GF-D8 (cell line): Measurements from ENCODE around the gene TUT1.
A peak's percentile ranks its signal among the peaks of the same experiment; 100 is the strongest.
"Not testable (repeated sequence)": the region's sequence is repeated elsewhere in the genome, so short reads cannot be mapped to it uniquely, and the experiment has no call there.

ENCODE experiments used
- DNase-seq: peaks from one replicate; lab custom pipeline; 2025; lab: John Stamatoyannopoulos, UW

The TUT1 gene

GRCh38 chr11:62603776-62604299 is 12.5 kb upstream of the TUT1 start:
- DNase-seq, result no peak

DNA sequence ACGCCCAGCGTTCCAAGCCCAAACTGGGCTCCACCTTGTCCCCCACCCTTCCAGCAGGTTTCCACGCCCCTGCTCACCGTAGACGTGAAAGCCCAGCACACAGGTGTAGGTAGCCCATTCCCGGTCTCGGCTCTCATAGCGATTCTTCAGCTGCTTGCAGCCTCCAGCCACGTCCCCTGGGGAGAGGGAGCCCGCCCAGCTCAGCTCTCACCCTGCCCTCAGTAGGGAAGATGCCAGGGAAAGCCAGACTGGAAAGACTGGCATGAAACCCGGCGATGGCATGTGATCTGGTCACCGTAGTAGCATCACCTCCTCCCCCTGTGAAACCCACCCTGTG is 11.7 kb upstream of the TUT1 start:
- DNase-seq, result no peak

GRCh38 chr11:62602141-62603071 is 11.1 kb upstream of the TUT1 start:
- no peak for DNase-seq

DNA sequence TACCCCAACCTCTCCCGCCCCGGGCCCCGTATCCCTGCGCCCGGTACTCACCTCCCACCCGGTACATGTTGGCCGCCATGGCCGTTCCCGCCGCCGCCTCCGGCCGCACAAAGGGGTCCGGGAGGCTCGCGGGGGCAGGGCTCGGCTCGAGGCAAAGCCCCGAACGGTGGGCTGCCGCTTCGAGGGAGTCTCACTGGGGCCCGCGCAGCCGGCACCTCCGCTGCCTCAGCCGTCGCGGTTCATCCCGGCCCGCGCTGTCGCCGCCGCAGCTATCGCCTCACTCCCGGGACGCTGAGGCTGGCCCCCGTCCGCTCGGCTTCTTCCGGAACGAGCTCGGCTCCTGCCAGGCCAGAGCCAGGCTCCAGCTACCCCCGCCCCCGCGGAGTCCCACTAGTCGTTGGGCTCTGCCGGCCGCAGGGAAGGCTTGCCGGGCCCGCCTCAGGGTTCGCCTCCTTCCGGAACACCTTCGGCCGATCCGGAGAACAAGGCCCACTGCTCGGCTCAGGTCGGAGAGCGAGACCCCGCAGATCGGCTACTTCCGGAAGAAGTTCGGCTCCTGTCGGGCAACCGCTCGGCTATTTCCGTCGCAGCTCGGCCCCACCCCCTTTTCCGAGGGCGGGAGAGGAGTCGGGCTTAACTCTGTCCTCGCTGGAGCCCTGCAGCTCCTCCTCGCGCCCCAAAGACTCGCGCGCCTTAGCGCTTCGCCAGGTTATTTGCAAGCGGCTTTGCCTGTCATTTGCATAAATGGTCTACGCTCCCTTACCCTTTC is 10.2 kb upstream of the TUT1 start, which contains the start of gene MTA2:
Gene MTA2, minus strand, starts transcription at position 494 of the 769 bp plus-strand sequence. Its CDS starts 415 bp downstream, at position 79.
- DNase-seq, result peak; percentile 93

GRCh38 chr11:62601122-62601371 is 9.7 kb upstream of the TUT1 start:
- DNase-seq, result no peak

DNA sequence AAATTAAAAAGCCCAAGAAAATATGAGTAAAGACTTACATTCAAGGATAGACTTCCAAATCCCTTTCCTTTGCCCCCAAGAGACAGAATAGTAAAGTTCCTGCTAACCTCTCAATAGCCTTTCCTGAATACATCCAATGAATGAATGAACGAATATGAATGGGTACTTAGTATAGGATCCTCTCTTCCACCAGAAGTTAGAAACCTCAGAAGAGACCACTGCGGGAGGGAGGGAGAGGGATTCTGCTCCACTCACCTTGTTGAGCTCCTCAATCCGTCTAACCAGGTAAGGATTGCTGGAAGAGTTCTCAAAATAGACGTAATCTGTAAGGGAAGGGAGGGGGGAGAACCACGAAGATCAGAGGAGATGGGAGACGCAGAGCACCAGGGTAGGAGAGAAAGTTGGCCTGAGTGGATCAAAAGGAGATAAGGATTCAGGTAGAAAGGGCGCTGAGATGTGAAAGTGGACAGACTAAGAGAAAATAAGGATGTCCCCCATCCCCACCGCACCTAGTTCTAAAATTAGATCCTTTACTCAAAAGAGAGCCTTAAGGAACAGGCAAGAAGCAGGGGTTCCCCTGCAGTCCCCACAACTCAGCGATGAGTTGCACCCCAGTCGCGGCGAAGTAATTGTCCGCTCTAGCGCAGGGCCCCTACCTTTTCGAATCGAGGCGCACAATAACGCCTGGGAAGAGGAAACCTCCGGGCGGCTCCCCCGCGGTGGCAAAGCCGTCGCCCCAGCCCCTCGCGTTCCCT is 9.2 kb upstream of the TUT1 start:
- no peak for DNase-seq

DNA sequence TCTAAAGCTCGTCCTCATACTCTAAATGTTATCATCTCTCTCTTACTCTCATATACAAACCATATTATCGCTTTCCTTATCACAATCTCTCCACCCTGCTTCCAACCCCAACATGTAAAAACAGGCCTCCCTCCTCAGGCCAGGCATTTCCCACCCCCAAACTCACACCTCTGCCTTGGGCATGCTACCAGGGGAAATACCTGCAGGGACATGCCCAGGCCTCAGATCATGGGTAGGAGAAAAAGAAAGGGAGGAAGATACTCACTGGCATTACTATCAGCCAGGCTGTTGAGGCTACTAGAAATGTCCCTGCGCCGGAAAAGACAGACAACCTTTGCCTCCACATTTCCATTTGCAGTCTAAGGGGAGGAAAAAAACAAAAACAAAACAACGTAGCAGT is 8.6 kb upstream of the TUT1 start:
- DNase-seq, result no peak

DNA sequence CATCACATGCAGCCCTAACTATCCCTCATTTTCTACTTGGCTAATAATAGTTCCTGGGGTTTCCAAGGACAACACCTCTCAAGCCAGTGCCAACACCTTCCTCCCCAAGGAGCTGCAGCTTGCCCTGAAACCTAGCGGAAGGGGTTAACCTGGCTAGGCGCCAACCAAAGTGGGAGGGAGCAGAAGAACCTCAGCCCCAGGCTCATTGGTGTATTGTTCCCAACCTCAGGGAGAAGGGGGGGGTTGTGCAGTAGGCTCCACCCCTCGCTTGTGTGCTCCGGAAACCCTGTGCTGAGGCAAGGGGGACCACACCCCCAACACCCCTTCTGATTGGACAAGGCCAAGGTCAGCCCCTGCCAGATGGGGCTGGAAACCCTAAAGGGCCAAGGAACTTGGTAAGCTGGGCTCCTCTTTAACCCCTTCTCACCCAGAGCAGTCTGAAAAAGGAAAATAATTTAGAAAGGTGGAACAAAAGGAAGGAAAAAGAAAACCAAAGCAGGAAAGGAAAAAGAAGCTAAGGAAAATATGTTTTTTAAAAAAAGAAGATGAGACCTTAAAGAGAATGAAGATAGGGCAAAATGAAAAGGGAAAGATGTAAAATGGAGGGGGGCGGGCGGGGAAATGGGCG is 7.9 kb upstream of the TUT1 start:
- peak; percentile 96 for DNase-seq

DNA sequence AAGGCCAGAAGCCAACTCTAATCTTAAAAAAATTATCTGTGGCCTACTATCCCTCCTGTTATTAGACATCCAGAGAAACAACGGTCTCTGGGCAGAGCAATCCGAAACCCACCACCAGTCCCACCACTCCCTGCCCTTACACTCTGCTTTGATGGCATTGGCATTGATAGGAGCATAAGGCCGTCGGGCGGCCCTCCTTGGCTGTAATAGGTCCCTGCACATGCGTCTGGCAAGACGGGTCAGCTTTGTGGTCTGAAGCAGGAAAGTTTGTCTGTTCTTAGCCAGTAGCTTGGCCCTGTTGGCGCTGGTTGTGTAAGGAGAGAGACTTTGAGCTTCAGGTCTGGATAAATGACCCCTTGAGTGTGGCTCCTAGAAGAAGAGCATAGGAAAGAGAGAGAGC is 3.8 kb upstream of the TUT1 start:
- no peak for DNase-seq

- peak; percentile 61 for DNase-seq
These were observed 2.2 kb upstream of the TUT1 start for GRCh38 chr11:62593434-62594044.

GRCh38 chr11:62592989-62593421 is 1.7 kb upstream of the TUT1 start:
- no peak for DNase-seq

DNA sequence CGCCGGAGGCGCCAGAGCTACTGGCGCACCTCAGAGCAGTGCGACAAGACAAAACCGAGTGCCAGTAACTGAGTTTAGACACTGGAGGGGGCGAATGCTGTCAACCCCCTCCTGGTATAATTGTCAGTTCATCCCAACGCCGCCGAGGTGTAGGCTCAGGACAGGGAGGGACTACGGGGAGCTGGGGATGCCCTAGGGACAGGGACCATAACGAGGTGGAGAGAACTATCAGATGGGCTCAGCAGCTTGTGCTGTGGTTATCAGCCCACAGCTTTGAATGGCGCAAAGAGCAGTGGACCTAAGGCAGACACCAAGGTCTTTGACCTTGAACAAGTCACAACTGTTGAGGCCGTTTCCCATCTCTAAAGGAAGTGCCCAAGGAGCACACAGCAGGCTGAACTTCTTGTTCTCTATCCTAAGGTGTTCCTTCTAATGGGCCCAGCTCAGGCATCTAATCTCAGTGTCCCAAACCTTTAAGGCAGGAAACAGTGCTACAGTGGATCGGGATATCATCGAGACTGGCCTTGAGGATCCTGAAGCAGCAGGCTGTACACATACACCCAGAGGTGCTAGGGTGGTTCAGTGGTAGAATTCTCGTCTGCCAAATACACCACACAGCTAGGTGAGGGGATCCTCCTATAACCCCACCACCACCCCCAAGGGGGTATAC is 958 bp upstream of the TUT1 start:
- no peak for DNase-seq

DNA sequence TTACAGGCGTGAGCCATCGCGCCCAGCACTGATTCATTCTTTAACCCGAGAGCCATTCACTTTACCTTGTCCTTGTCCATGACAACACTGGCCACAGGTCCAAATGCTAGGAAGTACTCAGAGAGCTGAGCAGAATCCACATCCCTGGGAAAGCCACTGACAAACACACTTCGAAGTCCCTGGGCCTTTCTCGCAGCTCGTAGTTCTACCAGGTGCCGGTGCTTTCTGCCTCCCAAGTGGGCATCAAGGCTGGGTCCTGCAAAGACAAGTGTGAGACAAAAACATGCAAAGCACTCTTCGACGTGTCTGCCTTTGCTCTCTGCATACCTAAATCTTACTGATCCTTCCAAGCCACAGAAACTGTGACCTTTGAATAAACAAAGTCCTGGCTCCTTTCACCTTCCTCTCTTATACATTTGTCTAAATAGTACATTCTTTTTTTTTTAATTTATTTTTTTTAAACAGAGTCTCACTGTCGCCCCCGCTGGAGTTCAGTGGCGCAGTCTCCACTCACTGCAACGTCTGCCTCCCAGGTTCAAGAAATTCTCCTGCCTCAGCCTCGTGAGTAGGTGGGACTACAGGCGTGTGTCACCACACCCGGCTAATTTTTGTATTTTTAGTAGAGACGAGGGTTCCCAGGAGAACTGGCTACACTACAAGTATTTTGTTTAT is 2.2 kb downstream of the TUT1 start:
- DNase-seq, result no peak

GRCh38 chr11:62585356-62585755 is 6.0 kb downstream of the TUT1 start:
- DNase-seq, result not testable (repeated sequence)

DNA sequence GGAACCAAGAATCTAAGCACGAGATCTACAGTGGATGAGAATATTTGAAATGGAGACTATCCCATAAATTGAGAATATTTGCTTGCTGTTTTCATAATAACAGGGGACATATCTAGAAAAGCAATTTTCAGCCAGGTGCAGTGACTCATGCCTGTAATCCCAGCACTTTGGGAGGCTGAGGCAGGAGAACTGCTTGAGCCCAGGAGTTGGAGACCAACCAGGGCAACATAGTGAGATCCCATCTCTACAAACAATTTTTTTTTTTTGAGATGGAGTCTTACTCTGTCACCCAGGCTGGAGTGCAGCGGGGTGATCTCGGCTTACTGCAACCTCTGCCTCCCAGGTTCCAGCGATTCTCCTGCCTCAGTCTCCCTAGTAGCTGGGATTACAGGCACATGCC is 9.6 kb downstream of the TUT1 start:
- not testable (repeated sequence) for DNase-seq

- no peak for DNase-seq
These were observed 10.2 kb downstream of the TUT1 start for GRCh38 chr11:62580959-62581715.

DNA sequence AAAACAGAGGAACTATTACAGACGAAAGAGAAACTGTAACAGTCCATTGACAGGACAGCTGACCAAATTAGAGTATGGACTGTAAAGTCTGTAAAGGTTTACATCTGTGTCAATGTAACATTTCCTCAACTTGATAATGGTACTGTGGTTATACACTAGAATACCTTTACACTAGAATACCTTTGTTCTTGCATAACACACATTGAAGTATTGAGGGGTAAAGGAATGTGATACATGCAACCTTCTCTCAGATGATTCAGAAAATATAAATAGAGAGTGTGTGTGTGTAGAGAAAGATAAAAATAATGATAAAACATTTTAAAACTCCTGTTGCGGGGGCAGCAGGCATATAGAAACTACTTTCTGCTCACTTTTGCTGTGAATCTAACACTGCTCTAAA is 12.1 kb downstream of the TUT1 start:
- no peak for DNase-seq

- no peak for DNase-seq
These were observed 12.8 kb downstream of the TUT1 start for GRCh38 chr11:62578541-62578940.

DNA sequence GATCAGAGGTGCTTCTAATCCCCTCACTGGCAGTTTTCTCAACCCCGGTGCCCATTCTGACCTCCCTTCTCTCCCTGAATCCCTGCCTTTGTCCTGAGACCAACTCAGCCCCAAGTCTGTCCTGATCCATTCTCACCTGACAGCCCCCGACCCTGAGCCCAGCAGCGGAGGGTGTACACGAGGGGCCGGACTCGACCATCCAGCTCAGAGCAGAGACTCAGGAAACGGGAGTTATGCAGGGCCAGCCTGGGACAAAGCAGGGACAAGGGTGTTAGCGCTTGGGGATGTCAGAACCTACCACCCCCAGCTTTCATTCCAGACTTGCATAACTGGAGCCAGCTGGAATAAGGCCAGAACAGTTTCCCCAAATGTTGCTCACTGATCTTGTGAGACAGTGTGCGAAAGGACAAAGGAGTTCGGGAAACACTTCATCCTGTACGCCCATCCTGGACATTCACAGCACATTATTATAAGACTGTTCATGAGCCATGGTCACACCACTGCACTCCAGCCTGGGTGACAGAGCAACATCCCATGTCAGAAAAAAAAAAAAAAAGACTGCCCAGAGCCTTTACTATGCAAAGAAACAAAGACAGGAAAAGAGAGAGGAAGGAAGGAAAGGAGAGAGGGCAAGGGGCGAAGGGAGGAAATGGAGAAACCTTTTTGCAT is 14.1 kb downstream of the TUT1 start:
- no peak for DNase-seq
